NCI-H1105 (cell line): Measurements from ENCODE around the gene GFM1.

ENCODE experiments used
- DNase-seq: peaks from one replicate; lab custom pipeline; 2025; lab: John Stamatoyannopoulos, UW

The GFM1 gene

GRCh38 chr3:158727206-158728060 is 83.1 kb downstream of the GFM1 start:
- peak; percentile 71 for DNase-seq

- DNase-seq, result no peak
These were observed 83.7 kb downstream of the GFM1 start for GRCh38 chr3:158728061-158728377.

DNA sequence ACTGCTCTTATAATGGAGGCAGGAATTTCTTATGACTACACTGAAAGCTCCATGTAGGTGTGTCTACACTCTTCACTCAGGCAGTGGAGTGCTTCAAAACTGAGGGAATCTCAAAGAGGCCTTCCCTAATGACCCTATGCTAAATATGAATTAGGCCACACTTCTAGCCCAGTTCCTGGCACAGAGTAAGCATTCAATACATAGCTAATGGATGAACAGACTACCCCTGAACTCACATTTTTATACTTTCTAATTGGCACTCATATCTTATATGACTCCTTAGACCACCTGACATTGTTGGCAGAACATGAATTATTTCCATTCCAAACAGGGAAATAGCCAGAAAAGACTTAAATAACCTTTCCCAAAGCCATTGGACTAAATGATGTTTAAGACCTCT is 84.5 kb downstream of the GFM1 start:
- no peak for DNase-seq

DNA sequence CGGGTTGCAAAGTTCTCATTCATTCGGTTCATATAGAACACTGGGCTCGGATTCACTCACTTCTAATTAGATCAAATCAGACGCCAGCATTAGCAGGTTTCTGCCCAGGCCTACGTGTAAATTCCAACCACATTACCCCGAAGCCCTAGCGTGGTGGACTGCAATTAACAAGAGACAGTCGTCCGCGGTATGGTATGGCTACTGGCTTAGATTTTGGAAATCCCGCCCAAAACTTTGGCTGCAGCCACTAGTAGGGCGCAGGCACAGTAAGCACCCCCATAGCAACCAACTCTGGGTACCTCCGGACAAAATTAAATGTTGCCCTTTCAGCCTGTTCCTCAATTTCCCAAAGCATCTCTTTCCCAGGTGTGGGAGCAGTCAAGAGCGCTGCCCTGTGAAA is 87.2 kb downstream of the GFM1 start:
- no peak for DNase-seq

GRCh38 chr3:158731938-158732855 is 87.9 kb downstream of the GFM1 start, which contains the start of gene RARRES1:
Gene RARRES1 (minus strand): TSS chr3:158732457. CDS start chr3:158732415, 42 bp downstream.
- peak; percentile 31 for DNase-seq

- no peak for DNase-seq
These were observed 88.5 kb downstream of the GFM1 start for GRCh38 chr3:158732856-158733200.

- no peak for DNase-seq
These were observed 89.3 kb downstream of the GFM1 start for GRCh38 chr3:158733656-158734055.

GRCh38 chr3:158735296-158736033 is 91.1 kb downstream of the GFM1 start:
- DNase-seq, result no peak

GRCh38 chr3:158737410-158737809 is 93.1 kb downstream of the GFM1 start:
- no peak for DNase-seq

- no peak for DNase-seq
These were observed 93.8 kb downstream of the GFM1 start for GRCh38 chr3:158737976-158738615.

DNA sequence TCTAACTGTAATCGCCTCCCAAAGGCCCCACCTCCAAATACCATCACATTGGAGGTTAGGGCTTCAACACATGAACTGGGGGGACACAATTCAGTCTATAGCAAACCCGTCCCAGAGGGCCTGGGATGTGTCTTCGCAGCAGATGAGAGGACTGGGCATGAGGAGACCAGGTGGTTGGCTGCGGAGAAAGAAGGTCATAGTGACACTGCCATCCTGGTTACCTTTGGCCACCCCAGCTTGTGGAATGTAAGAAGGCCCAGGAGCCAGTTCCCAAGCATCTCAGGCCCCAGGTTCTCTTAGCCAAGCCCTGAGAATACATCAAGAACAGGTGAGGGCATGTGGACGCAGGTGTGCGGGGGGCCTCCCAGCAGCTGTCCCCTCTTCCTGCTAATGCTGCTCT is 94.3 kb downstream of the GFM1 start:
- DNase-seq, result no peak

DNA sequence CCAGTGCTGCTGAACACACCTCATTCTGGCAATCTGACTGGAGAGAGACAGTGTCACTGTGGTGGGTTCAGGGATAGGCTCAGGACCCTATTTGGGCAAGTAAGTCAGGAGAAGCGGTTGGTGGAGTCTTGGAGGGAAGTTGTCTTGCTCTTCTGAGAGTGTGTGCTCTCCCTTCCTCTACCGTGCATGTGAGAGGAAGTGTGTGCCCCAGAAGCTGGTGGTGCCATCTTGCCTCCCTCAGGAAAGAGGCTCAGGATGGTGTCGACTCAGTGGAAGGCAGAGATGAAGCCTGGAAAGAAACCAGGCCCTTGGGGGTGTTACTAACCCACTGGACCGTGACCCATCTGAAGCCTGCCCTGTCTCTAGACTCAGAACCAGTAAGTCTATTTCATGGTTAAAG is 94.8 kb downstream of the GFM1 start:
- DNase-seq, result no peak

- DNase-seq, result no peak
These were observed 95.3 kb downstream of the GFM1 start for GRCh38 chr3:158739661-158740060.
